MM.1S (cell line): ENCODE results near the gene ANKRD65.

Experiments used
- DNase-seq: peaks from one replicate; pipeline ENCODE4 v3.0.0-alpha.2; 2015
- H2AFZ ChIP-seq: fragments of 300-600 bp; sonication (generic); 2 replicates; pipeline ENCODE4 v1.6.0; 2016; ENCODE audit warnings: antibody characterized with exemption, low read length
- H3F3A ChIP-seq: fragments of 300-600 bp; sonication (generic); 2 replicates; pipeline ENCODE4 v1.6.1; 2016; ENCODE audit warnings: mild to moderate bottlenecking, antibody characterized with exemption, low read length, moderate library complexity, mixed read lengths; ENCODE audit not compliant: insufficient read depth
- H3K27ac ChIP-seq: fragments of 300-600 bp; sonication (generic); 2 replicates; pipeline ENCODE4 v1.5.1; 2016; ENCODE audit warnings: mild to moderate bottlenecking, low read length
- H3K27me3 ChIP-seq: fragments of 300-600 bp; sonication (generic); replicated peaks from 2 replicates; pipeline ENCODE4 v1.6.0; 2016; ENCODE audit warnings: low read length; ENCODE audit not compliant: insufficient read depth
- H3K36me3 ChIP-seq: fragments of 300-600 bp; sonication (generic); replicated peaks from 2 replicates; pipeline ENCODE4 v1.6.1; 2016; ENCODE audit warnings: mild to moderate bottlenecking, low read length, mixed read lengths; ENCODE audit not compliant: insufficient read depth
- H3K4me1 ChIP-seq: fragments of 300-600 bp; sonication (generic); 2 replicates; pipeline ENCODE4 v1.6.1; 2016; ENCODE audit warnings: low read length, mixed read lengths
- H3K4me2 ChIP-seq: fragments of 300-600 bp; sonication (generic); 2 replicates; pipeline ENCODE4 v1.6.0; 2016; ENCODE audit warnings: low read depth, low read length
- H3K4me3 ChIP-seq: fragments of 300-600 bp; sonication (generic); 2 replicates; pipeline ENCODE4 v1.5.1; 2016; ENCODE audit warnings: low read length, mixed read lengths
- H3K79me2 ChIP-seq: fragments of 300-600 bp; sonication (generic); 2 replicates; pipeline ENCODE4 v1.6.1; 2016; ENCODE audit warnings: mixed run types, low read length, mixed read lengths
- H3K9ac ChIP-seq: fragments of 300-600 bp; sonication (generic); 2 replicates; pipeline ENCODE4 v1.6.1; 2016; ENCODE audit warnings: low read length, mixed read lengths
- H3K9me2 ChIP-seq: fragments of 300-600 bp; sonication (generic); replicated peaks from 2 replicates; pipeline ENCODE4 v1.6.1; 2016; ENCODE audit warnings: mild to moderate bottlenecking, low read length, mixed read lengths; ENCODE audit not compliant: insufficient read depth
- H3K9me3 ChIP-seq: fragments of 300-600 bp; sonication (generic); replicated peaks from 2 replicates; pipeline ENCODE4 v1.6.1; 2016; ENCODE audit warnings: mild to moderate bottlenecking, low read length, mixed read lengths; ENCODE audit not compliant: insufficient read depth
- H4K20me1 ChIP-seq: fragments of 300-600 bp; sonication (generic); 2 replicates; pipeline ENCODE4 v1.6.1; 2016; ENCODE audit warnings: mild to moderate bottlenecking, low read length, moderate library complexity, mixed read lengths; ENCODE audit not compliant: insufficient read depth
- CTCF ChIP-seq: fragments of 300-600 bp; sonication (generic); IDR thresholded peaks from 2 replicates; pipeline ENCODE4 v1.5.1; 2016; ENCODE audit warnings: antibody characterized with exemption, low read length, mixed read lengths
- EZH2 ChIP-seq: fragments of 300-600 bp; sonication (generic); optimal IDR thresholded peaks from 2 replicates; pipeline ENCODE3; 2017; ENCODE audit warnings: low read depth, mild to moderate bottlenecking, antibody characterized with exemption, low read length, mixed read lengths
- EZH2phosphoT487 ChIP-seq: fragments of 300-600 bp; sonication (generic); IDR thresholded peaks from 2 replicates; pipeline ENCODE4 v1.6.1; 2018; ENCODE audit warnings: antibody characterized with exemption, low read length

The ANKRD65 gene

GRCh38 chr1:1434824-1435105 is 13.7 kb upstream of the ANKRD65 start:
- no peaks in the 10 kb centered on the region for H3K4me1 ChIP-seq
- H3K9me3 ChIP-seq = no peaks in the 10 kb centered on the region
- no peaks in the 10 kb centered on the region for H4K20me1 ChIP-seq
- H3K27me3 ChIP-seq = peaks cover 67% of the 10 kb centered on the region
- H3K4me2 ChIP-seq = no peak overlapping the region
- no peaks in the 10 kb centered on the region for H3K9me2 ChIP-seq
- H3K79me2 ChIP-seq = no peaks in the 10 kb centered on the region
- H3K4me3 ChIP-seq = no peak overlapping the region
- no peak overlapping the region for H3K9ac ChIP-seq
- no peaks in the 10 kb centered on the region for H3F3A ChIP-seq
- DNase-seq = no peak
- no peak overlapping the region for H3K27ac ChIP-seq
- H2AFZ ChIP-seq = no peak overlapping the region
- no peaks in the 10 kb centered on the region for H3K36me3 ChIP-seq
- no peak for TF ChIP-seq CTCF
- no peak for TF ChIP-seq EZH2phosphoT487
- TF ChIP-seq EZH2 = no peak

GRCh38 chr1:1434131-1434823 is 13.2 kb upstream of the ANKRD65 start:
- H3K79me2 ChIP-seq = no peaks in the 10 kb centered on the region
- no peak overlapping the region for H3K9ac ChIP-seq
- no peaks in the 10 kb centered on the region for H3K36me3 ChIP-seq
- no peak overlapping the region for H3K4me3 ChIP-seq
- H3K4me2 ChIP-seq = no peak overlapping the region
- H3F3A ChIP-seq = no peaks in the 10 kb centered on the region
- H2AFZ ChIP-seq = no peak overlapping the region
- no peaks in the 10 kb centered on the region for H3K4me1 ChIP-seq
- no peaks in the 10 kb centered on the region for H4K20me1 ChIP-seq
- peaks cover 71% of the 10 kb centered on the region for H3K27me3 ChIP-seq
- H3K9me3 ChIP-seq = no peaks in the 10 kb centered on the region
- no peaks in the 10 kb centered on the region for H3K9me2 ChIP-seq
- TF ChIP-seq EZH2 (no peak), EZH2phosphoT487 (no peak), CTCF (no peak)
- no peak overlapping the region for H3K27ac ChIP-seq
- DNase-seq = no peak

DNA sequence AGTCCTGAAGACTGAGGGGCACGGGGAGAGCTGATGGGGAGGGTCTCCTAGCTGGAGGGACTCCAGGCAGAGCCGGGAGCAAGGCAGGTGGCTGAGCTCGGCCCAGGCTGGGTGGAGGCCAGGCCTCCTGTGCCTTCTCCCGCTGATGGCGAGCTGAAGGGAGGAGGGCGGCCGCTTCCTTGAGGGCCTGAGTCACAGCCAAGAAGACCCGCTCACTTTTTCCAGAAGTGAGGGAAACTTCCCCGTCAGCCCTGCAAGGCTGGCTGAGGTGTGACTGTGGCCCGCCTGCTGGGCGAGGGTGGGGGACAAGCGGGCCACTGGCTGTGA is 12.7 kb upstream of the ANKRD65 start:
- H3K27ac ChIP-seq = no peak overlapping the region
- H3F3A ChIP-seq = no peaks in the 10 kb centered on the region
- H3K4me1 ChIP-seq = no peaks in the 10 kb centered on the region
- H3K27me3 ChIP-seq = peaks cover 73% of the 10 kb centered on the region
- no peaks in the 10 kb centered on the region for H3K79me2 ChIP-seq
- no peaks in the 10 kb centered on the region for H3K9me2 ChIP-seq
- H2AFZ ChIP-seq = no peak overlapping the region
- no peak overlapping the region for H3K4me3 ChIP-seq
- no peak for TF ChIP-seq EZH2phosphoT487
- TF ChIP-seq EZH2 = no peak
- no peak for TF ChIP-seq CTCF
- H3K9me3 ChIP-seq = no peaks in the 10 kb centered on the region
- H4K20me1 ChIP-seq = no peaks in the 10 kb centered on the region
- no peak overlapping the region for H3K4me2 ChIP-seq
- no peak for DNase-seq
- no peak overlapping the region for H3K9ac ChIP-seq
- no peaks in the 10 kb centered on the region for H3K36me3 ChIP-seq
